Smooth muscle cell (in vitro differentiated cells): Measurements from ENCODE around the gene WIPF2. TPM values are rescaled to one million over a fixed set of nuclear protein-coding genes. Genes with fewer than 3 reads are reported as not detected.

Experiments
- DNase-seq: peaks from one replicate; lab custom pipeline; 2025; ENCODE audit not compliant: unreplicated experiment; lab: John Stamatoyannopoulos, UW
- H2AFZ ChIP-seq: fragments of 200-600 bp; sonication (generic); 2 replicates; pipeline ENCODE4 v1.6.0; 2016; ENCODE audit warnings: antibody characterized with exemption, low read depth, mild to moderate bottlenecking
- H3F3A ChIP-seq: fragments of 200-600 bp; sonication (generic); 2 replicates; pipeline ENCODE4 v1.6.0; 2017; ENCODE audit warnings: antibody characterized with exemption, low read depth
- H3K27ac ChIP-seq: fragments of 200-600 bp; sonication (generic); 2 replicates; pipeline ENCODE4 v1.5.1; 2016; ENCODE audit warnings: low read depth, mild to moderate bottlenecking
- H3K27me3 ChIP-seq: fragments of 200-600 bp; sonication (generic); 2 replicates; pipeline ENCODE4 v1.6.1; 2016; ENCODE audit warnings: low read depth, mild to moderate bottlenecking
- H3K36me3 ChIP-seq: fragments of 200-600 bp; sonication (generic); 2 replicates; pipeline ENCODE4 v1.5.1; 2016; ENCODE audit warnings: low read depth
- H3K4me1 ChIP-seq: fragments of 200-600 bp; sonication (generic); 2 replicates; pipeline ENCODE4 v1.5.1; 2016; ENCODE audit warnings: low read depth
- H3K4me2 ChIP-seq: fragments of 200-600 bp; sonication (generic); 2 replicates; pipeline ENCODE4 v1.6.0; 2016; ENCODE audit warnings: mild to moderate bottlenecking
- H3K4me3 ChIP-seq: fragments of 200-600 bp; sonication (generic); 2 replicates; pipeline ENCODE4 v1.5.1; 2016; ENCODE audit warnings: mild to moderate bottlenecking
- H3K79me2 ChIP-seq: fragments of 200-600 bp; sonication (generic); 2 replicates; pipeline ENCODE4 v1.6.0; 2016; ENCODE audit warnings: low read depth, mild to moderate bottlenecking
- H3K9ac ChIP-seq: fragments of 200-600 bp; sonication (generic); 2 replicates; pipeline ENCODE4 v1.6.0; 2016; ENCODE audit warnings: low read depth
- H3K9me3 ChIP-seq: fragments of 200-600 bp; sonication (generic); replicated peaks from 2 replicates; pipeline ENCODE4 v1.5.1; 2016; ENCODE audit warnings: low read depth
- H4K20me1 ChIP-seq: fragments of 200-600 bp; sonication (generic); 2 replicates; pipeline ENCODE4 v1.6.0; 2016; ENCODE audit warnings: low read depth
- CTCF ChIP-seq: fragments of 200-600 bp; sonication (generic); IDR thresholded peaks from 2 replicates; pipeline ENCODE4 v1.5.1; 2017; ENCODE audit warnings: borderline replicate concordance, mild to moderate bottlenecking, antibody characterized with exemption; ENCODE audit not compliant: insufficient read depth, poor library complexity, severe bottlenecking
- WGBS: methylation state at CpG from one replicate; pipeline ENCODE4 v1.1.7; 2016; ENCODE audit warnings: low lambda C conversion rate; 5-methylcytosine and 5-hydroxymethylcytosine counted together
- polyA plus RNA-seq: library from polyadenylated mRNA; unstranded; fragments of >200 nt; fragmentation: Nextera tagmentation; extraction: Ambion mirVana; gene quantifications from 2 replicates; pipeline ENCODE4 v1.2.1, GENCODE V29; 2016
- total RNA-seq: library from RNA; depleted of rRNA; stranded (reverse); fragments of >200 nt; gene quantifications from 2 replicates; pipeline ENCODE4 v1.2.3, GENCODE V29; 2014

Gene WIPF2
- total and polyA plus RNA-seq, 2 experiments from 2014 or later = 6.7 to 13.9 TPM

- Histone ChIP-seq H3K79me2 (no peaks in the 10 kb centered on the region), H4K20me1 (peaks cover 24% of the 10 kb centered on the region), H3K4me1 (no peaks in the 10 kb centered on the region), H3K9ac (no peak overlapping the region), H3K36me3 (peaks cover 6% of the 10 kb centered on the region), H3K4me3 (no peak overlapping the region), H2AFZ (no peak overlapping the region), H3F3A (no peaks in the 10 kb centered on the region), H3K27me3 (no peaks in the 10 kb centered on the region), H3K4me2 (no peak overlapping the region), H3K9me3 (no peaks in the 10 kb centered on the region), H3K27ac (peak overlapping the region; percentile 15)
- WGBS = 79% methylated on average over 2 of the region's 2 CpGs
- no peak for TF ChIP-seq CTCF
- DNase-seq = no peak
These were observed 49.1 kb downstream of the WIPF2 start for GRCh38 chr17:40268141-40268712.

GRCh38 chr17:40278414-40278813, 59.3 kb downstream of the WIPF2 start:
- 97% methylated on average over 1 of the region's 1 CpG for WGBS
- no peak overlapping the region for H3K27ac ChIP-seq
- H3K9me3 ChIP-seq = no peaks in the 10 kb centered on the region
- no peak overlapping the region for H3K4me2 ChIP-seq
- H4K20me1 ChIP-seq = peaks cover 15% of the 10 kb centered on the region
- no peak overlapping the region for H3K4me3 ChIP-seq
- no peaks in the 10 kb centered on the region for H3K27me3 ChIP-seq
- H2AFZ ChIP-seq = no peak overlapping the region
- no peak overlapping the region for H3K9ac ChIP-seq
- no peaks in the 10 kb centered on the region for H3K4me1 ChIP-seq
- DNase-seq = no peak
- peaks cover 16% of the 10 kb centered on the region for H3K36me3 ChIP-seq
- peaks cover 12% of the 10 kb centered on the region for H3F3A ChIP-seq
- TF ChIP-seq CTCF = no peak
- H3K79me2 ChIP-seq = no peaks in the 10 kb centered on the region

GRCh38 chr17:40279402-40279801, 60.3 kb downstream of the WIPF2 start:
- peaks cover 13% of the 10 kb centered on the region for H3F3A ChIP-seq
- WGBS = 98% methylated on average over 4 of the region's 4 CpGs
- no peak overlapping the region for H3K4me2 ChIP-seq
- DNase-seq = no peak
- H4K20me1 ChIP-seq = peaks cover 21% of the 10 kb centered on the region
- H3K79me2 ChIP-seq = no peaks in the 10 kb centered on the region
- H2AFZ ChIP-seq = no peak overlapping the region
- H3K9ac ChIP-seq = no peak overlapping the region
- no peaks in the 10 kb centered on the region for H3K4me1 ChIP-seq
- no peaks in the 10 kb centered on the region for H3K27me3 ChIP-seq
- H3K4me3 ChIP-seq = no peak overlapping the region
- peaks cover 16% of the 10 kb centered on the region for H3K36me3 ChIP-seq
- no peak overlapping the region for H3K27ac ChIP-seq
- TF ChIP-seq CTCF = no peak
- no peaks in the 10 kb centered on the region for H3K9me3 ChIP-seq

GRCh38 chr17:40281663-40282062, 62.6 kb downstream of the WIPF2 start:
- Histone ChIP-seq H3K27ac (no peak overlapping the region), H2AFZ (no peak overlapping the region), H3F3A (peaks cover 22% of the 10 kb centered on the region), H3K4me1 (peaks cover 4% of the 10 kb centered on the region), H3K36me3 (peaks cover 14% of the 10 kb centered on the region), H3K79me2 (no peaks in the 10 kb centered on the region), H4K20me1 (peaks cover 16% of the 10 kb centered on the region), H3K27me3 (no peaks in the 10 kb centered on the region), H3K4me2 (no peak overlapping the region), H3K4me3 (no peak overlapping the region), H3K9me3 (no peaks in the 10 kb centered on the region), H3K9ac (no peak overlapping the region)
- TF ChIP-seq CTCF = no peak
- 70% methylated on average over 2 of the region's 2 CpGs for WGBS
- no peak for DNase-seq
